Effector memory CD8-positive, alpha-beta T cell (primary cell): ENCODE measurements around the gene DCUN1D3.
"Not testable (repeated sequence)": the region's sequence is repeated elsewhere in the genome, so short reads cannot be mapped to it uniquely, and the experiment has no call there.

Source experiments
- ATAC-seq: fragments of 150-1000 bp; cut with Tn5 transposase; replicated peaks from 2 replicates; pipeline ENCODE4 v1.10.0; 2021; ENCODE audit warnings: mild to moderate bottlenecking, moderate library complexity
- DNase-seq, 3 experiments: peaks; one replicate each; pipeline ENCODE4 v3.0.0; 2021
- H3K27ac Mint-ChIP-seq, 2 donors: one replicate each; pipeline ENCODE4 v1.8.0; 2022; ENCODE audit warnings: mild to moderate bottlenecking in 2 of 2, mixed read lengths in 2 of 2, moderate library complexity in 2 of 2
- H3K27me3 Mint-ChIP-seq, 2 donors: one replicate each; pipeline ENCODE4 v1.8.0; 2022; ENCODE audit warnings: mixed read lengths in 2 of 2
- H3K36me3 Mint-ChIP-seq: one replicate; pipeline ENCODE4 v1.8.0; 2022; ENCODE audit warnings: mild to moderate bottlenecking, moderate library complexity, mixed read lengths; ENCODE audit not compliant: insufficient read depth
- H3K4me1 Mint-ChIP-seq, 2 donors: one replicate each; pipeline ENCODE4 v1.8.0; 2022; ENCODE audit warnings: low read depth in 2 of 2, mixed read lengths in 2 of 2
- H3K4me3 Mint-ChIP-seq, 2 donors: one replicate each; pipeline ENCODE4 v1.8.0; 2022; ENCODE audit warnings: mild to moderate bottlenecking in 2 of 2, mixed read lengths in 2 of 2, moderate library complexity in 2 of 2
- H3K9me3 Mint-ChIP-seq, 2 donors: one replicate each; pipeline ENCODE4 v1.8.0; 2022; ENCODE audit warnings: mixed read lengths in 2 of 2

The DCUN1D3 gene

DNA sequence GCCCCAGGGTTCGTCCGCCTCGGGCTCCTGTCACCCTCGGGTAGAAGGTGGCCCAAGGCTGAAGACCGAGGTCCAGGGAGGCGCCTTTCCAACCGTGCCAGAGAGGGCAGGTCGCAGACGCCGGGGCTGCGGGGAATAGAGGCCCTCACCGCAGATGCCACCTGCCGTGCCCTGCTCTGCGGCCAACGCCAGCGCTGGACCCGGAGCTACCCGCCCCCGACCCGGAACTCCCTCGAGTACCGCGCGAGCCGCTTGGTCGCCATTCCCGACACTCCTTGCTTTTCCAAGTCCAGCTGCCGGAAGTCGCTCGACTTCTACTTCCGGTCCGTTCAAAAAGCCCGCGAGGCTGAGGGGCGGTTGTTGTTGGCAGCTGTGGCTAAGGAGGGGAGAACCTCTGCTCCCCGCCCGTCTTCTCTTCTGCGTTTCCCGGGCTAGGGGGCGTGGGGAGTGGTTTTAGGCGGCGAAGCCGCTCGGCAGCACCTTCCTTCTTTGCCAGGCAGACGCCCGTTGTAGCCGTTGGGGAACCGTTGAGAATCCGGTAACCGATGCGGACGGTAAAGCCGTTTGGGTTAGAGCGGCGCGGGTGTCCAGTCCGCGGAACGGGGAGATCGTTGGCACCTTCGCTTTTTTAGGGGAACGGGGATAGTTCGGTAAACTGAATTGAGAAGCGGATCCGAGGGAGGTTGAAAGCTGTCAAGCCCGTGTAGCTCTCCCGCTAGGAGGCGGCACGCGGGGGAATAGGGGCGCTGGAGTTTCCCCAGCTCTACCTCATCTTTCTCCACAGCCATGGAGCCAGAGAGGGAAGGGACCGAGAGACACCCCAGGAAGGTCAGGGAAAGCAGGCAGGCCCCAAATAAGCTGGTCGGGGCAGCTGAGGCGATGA lies 93.7 kb downstream of the DCUN1D3 start, which contains the start of the genes ERI2 and REXO5:
TSS of gene ERI2 (minus strand) at position 305 of the 883 bp plus-strand sequence. CDS start at position 263, 42 bp downstream.
TSS of gene REXO5 (plus strand) at position 360 of the 883 bp plus-strand sequence. CDS start at position 787, 427 bp downstream.
- Mint-ChIP-seq H3K27ac (peak within 1 kb of the TSS; percentile 96 to 99), H3K4me1 (peaks cover 13 to 25% of the 10 kb centered on the region in 2 donors), H3K9me3 (no peaks in the 10 kb centered on the region), H3K27me3 (no peaks in the 10 kb centered on the region), H3K36me3 (peaks cover 10% of the 10 kb centered on the region), H3K4me3 (peak within 1 kb of the TSS; percentile 96 to 100)
- ATAC-seq, result peak; percentile 91
- DNase-seq, result peak; percentile 64 to 67 (median 66)

DNA sequence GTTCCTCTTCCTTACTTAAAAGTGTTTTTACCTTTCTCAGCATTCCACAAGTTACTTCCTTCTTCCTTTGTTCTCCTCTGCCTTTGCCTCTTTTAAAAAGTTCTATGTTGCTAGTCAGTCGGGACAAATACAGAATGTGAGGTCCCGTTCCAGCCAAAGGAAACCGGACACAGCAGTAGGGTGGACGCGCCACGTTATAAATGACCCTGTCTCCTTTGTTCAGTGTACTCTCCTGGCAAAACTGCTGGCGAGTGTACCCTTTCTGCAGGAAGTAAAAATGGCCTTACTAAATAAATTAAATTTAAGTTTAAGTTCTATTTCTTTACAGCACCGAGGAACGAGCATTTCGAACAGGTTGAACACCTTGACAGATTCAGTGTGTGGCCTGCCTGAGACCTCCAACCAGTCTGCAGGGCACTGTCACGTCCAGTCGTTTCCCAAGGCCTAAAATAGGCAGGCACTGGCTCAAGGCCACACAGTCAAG lies 94.4 kb downstream of the DCUN1D3 start:
- DNase-seq, H3K27me3 Mint-ChIP-seq, ATAC-seq, H3K9me3 Mint-ChIP-seq: not testable (repeated sequence)
- peak overlapping the region; percentile 96 to 100 for H3K4me3 Mint-ChIP-seq
- peaks cover 10% of the 10 kb centered on the region for H3K36me3 Mint-ChIP-seq
- peaks cover 13 to 21% of the 10 kb centered on the region in 2 donors for H3K4me1 Mint-ChIP-seq
- H3K27ac Mint-ChIP-seq, result peak overlapping the region; percentile 96 to 99
